GM21619 (cell line): ENCODE measurements around the gene ZNF774.
"Not testable (repeated sequence)": the region's sequence is repeated elsewhere in the genome, so short reads cannot be mapped to it uniquely, and the experiment has no call there.

Source experiments
- ATAC-seq: cut with Tn5 transposase; IDR thresholded peaks from one replicate; pipeline ENCODE4 v1.9.1; 2021; ENCODE audit not compliant: unreplicated experiment

The ZNF774 gene

DNA sequence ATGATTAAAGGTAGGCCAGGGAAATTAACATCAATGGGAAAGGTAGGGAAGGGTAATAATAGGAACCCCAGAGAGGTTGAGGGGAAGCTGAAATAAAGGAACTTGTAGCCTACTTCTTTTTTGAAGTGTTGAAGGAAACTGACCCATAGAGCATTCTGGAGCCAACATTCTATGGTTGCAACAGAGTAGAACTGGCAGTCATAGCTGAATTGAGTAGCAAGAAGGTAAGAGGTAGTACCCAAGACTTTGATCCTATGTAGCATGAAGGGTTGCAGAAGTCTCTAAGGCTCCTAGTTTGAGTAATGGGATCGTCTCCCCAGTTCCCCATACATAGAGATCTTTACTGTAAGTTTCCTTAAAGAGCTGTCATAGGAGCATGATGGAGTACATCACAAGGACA, 7.4 kb upstream of the ZNF774 start:
- no peak for ATAC-seq

DNA sequence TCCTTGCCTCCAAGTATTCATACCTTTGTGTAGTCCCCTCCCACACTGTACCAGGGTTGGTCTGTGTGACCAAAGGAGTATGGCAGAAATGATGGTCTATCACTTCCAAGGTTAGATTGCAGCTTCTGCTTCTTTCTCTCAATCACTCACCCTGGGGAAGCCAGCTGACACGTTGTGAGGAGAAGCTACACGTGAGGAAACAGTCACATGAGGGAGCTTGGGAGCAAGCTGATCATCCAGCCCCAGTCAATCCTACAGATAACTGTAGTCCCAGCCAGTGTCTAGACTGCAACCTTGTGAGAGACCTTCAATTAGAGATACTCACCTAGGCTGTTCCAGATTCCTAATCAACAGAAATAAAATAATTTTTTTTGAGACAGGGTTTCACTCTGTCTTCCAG, 6.2 kb upstream of the ZNF774 start:
- no peak for ATAC-seq

DNA sequence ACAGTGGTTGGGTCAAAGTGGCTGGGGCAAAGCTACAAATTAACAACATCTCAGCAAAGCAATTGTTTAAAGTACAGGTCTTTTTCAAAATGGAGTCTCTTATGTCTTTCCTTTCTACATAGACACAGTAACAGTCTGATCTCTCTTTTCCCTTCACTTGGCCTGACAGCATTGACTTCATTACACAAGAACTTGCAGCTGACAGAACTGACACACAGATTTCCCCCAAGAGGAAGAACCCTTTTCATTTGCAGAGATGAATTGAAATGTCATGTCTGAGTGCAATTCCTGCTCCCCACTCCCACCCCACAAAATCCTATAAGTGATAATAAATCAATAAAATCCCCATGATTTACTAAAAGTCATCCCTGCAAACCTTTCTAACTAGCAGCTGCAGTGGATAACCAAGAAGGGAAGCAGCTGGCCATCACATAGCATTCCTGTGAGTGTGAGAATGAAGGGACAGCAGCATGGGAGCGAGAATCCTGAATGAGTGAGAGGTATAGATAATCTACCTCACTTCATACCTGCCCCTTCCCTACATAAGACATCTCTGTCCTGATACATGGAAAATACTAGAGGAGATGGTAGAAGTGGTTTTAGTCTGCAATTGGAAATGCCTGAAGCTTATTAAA, 4.5 kb upstream of the ZNF774 start:
- not testable (repeated sequence) for ATAC-seq

DNA sequence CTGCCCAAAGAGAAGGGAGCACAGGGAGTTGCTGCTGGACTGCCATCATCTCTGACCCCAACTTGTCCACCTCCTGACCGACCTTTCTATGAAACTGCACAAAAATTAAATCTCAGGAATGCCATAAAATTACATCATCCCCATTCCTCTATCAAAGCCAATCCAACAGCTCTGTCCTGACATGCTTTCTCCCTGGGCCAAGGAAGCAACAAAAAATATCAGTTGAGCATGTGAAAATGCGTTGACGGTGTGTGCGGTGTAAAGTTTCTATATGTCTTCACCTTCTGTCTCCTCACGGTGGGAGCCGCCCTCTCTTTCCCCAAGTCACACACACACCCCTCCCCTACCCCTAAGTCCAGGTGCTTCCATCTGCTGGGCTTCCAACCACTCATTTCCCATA, 3.6 kb upstream of the ZNF774 start:
- no peak for ATAC-seq

DNA sequence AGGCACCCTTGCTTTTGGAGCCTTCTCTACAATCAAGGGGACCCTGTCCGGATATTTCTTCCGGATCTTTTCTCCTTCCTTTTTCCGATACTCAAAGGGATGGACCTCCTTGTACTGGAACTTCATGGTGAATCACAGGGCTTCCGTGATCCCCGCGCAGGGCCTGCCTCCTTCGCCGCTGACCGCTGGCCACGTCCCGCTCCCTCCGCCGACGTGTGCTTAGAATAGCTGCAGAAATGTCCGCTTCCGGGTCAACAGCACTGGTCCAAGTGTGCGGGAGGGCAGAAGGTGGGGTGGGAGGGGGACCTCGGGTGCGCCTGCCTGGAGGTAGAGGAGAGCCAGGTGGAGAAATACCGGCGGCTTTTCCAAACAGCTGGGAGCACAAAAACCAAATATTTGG, 3.0 kb upstream of the ZNF774 start:
- ATAC-seq = no peak

DNA sequence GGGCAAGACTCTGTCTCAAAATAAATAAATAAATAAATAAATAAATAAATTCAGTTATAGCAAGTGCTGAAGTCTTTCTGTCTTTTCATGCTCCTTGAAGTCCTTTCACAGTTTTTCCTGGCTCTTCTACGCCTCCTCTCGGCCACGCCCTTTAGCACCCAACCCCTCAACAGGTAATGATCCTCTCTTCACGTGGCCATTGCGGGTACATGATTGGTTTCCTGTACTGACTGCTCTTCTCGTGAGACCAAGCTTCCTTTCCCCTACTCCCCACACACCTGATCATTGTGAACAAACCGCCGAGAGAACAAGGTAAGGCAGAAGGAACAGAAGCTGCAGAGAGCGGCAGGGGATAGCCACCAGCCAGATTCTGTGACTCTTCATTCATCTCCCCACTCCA, 2.3 kb upstream of the ZNF774 start:
- no peak for ATAC-seq

DNA sequence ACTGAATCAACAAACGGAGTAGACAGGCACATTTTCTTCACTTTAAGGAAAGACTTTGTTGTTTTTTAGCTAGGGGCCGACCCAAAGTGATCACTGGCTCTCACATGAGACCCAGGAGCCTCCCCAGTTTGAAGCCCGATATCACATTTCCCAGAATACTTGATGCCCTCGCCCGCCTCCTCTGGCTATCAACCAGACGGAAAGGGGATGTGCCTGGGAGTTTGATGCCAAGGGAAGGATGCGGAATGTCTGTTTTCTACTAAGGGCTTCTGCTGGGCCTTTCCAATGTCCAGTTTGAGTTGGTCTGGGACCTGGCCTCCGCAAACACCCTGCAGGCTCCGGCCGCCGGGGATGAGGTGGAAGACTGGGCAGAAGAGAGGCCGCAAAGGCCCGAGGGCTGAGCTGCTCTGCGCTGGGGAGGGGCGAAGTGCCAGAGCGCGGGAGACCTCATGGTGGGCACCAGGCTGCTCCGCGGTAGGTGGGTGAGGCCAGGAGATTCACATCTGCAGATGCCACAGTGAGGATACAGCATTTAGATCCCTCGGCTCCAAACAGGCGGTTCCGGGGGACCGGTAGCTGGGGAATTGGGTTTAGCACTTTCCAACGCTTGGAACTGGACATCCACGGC, 491 bp upstream of the ZNF774 start:
- no peak for ATAC-seq

DNA sequence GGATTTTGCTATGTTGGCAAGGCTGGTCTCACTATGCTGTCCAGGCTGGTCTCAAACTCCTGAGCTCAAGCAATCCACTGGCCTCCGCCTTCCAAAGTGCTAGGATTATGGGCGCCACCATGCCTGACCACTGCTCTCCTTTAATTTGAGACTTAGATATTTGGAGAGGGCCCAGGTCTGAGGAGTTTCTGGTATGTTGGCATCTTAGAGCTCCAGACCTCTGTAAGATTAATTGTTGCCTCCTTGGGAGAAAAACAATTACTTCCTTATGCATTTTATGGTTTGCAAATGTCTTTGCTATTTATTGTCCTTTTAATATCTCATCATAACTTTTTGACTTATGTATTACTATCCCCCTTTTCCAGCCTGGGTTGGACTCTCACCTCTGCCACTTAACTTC, 2.9 kb downstream of the ZNF774 start:
- no peak for ATAC-seq

DNA sequence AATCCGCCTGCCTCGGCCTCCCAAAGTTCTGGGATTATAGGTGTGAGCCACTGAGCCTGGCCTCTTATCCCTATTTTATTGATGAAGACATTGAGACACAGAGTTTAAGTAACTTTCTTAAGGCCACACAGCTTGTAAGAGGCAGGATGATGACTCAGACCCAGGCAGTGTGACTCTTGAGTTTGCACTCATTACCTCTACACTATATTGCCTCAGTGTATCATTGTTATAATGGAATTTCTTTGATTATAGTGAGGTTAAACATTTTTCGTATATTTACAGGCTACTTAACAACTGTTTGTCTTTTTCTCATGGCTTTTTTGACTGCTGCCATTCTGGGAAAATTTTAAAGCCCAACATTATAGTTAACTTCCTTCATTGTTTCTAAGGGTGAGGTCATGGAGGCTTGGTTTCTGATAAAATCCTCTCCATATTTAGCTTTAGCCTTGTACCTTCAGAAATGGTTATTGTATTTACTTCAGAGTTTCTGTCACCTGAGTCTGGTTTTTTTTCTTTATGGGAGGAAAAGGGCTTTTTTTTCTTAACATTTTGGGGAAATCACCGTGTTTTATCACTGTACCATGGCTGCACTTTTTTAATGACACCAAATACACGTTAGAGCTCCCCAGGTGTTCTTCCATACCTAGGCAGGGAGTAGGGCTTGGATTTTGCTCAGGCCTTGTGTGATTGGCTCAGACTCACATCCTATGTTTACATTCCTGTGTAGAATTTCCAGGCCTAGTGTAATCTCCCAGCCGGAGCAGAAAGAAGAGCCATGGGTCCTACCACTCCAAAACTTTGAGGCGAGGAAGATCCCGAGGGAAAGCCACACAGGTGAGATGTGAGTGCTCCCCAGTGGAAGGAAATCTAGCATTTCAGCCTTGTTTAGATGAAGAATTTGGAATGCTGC, 6.3 kb downstream of the ZNF774 start:
- no peak for ATAC-seq

DNA sequence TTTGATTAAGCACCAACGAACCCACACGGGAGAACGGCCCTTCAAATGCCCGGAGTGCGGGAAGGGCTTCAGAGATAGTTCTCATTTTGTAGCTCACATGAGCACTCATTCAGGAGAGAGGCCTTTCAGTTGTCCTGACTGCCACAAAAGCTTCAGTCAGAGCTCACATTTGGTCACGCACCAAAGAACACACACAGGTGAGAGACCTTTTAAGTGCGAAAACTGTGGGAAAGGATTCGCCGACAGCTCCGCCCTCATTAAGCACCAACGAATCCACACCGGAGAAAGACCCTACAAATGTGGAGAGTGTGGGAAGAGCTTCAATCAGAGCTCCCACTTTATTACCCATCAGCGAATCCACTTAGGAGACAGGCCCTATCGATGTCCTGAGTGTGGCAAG, 8.7 kb downstream of the ZNF774 start:
- ATAC-seq = no peak

DNA sequence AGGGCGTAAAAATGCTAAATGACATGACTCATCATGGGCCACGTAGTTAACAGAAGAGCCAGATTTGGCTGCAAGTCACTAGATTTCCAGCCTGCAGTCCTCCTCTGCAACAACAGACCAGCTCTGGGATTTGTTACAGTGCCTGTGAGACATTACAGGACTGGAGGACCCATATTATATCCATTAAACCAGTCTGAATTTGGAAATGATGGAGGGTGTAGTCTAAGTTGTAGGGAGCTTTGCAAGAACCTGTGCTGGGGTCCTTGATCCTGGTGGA, 10.8 kb downstream of the ZNF774 start:
- ATAC-seq = no peak

DNA sequence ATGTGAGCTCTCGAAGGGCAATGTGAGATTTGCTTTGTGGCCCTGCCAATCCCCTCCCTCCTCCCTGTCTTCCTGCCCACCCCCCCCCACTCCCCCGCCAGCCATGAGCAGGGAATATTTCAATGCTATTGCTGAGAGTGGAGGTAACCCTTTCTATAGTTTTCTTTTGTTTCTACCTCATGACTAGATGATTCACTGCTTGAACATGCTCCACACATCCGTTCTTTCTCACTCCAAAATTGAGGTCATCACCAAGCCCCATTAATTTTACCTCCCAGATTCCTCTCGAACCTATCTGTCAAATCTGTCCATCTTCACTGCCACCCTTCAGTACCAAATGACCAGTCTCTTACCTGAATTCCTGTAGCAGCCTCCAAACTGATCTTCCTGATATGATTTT, 12.2 kb downstream of the ZNF774 start:
- ATAC-seq = no peak

DNA sequence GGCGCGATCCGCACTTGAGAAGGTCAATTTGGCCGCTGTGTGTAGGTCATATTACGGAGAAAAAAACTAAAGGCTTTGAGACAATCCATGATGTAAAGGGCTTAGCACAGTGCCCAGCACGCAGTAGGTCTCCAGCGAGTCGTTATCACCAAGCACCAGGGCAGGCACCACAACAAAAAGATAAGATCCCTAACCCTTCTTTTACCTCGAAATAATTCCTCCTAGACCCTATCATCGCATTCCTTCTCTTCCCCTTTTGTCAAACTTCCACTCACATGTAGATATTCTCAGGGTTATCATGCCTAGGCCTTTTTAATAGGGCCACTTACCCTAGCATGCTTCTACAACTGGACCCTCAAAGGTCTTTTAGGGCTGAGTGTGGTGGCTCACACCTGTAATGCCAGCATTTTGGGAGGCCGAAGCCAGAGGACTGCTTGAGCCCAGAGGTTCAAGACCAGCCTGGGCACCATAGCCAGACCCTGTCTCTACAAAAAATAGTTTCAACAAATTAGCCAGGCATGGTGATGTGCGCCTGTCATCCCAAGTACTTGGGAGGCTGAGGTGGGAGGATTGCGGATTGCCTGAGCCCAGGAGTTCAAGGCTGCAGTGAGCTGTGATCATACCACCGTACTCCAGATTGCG, 13.5 kb downstream of the ZNF774 start:
- ATAC-seq = no peak

DNA sequence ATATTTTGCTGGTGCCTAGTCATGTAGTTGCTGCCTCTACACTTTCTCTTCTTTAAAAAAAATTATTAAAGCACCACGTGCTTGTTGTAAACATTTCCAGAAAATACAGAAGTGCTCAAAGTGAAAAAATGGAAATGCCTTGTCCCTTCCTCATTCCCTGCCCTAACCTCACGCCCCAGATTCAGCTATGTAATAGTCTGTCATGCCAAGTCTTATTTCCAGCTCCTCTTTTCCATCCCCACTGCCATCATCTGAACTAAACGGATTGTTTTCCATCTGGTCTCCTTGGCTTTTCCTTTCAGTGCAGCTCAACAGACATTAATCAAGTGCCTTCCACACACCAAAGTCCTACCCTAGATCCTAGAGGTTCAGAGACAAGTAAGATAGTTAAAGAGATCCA, 15.5 kb downstream of the ZNF774 start:
- no peak for ATAC-seq

DNA sequence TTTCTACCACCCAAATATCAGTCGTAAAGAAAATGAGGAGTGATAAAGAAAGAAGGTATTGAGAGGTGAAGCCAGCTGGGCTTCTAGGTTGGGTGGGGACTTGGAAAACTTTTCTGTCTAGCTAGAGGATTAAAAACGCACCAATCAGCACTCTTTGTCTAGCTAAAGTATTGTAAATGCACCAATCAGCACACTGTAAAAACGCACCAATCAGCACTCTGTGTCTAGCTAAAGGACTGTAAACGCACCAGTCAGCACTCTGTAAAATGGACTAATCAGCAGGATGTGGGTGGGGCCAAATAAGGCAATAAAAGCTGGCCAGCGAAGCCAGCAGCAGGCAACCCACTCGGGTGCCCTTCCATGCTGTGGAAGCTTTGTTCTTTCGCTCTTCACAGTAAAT, 23.0 kb downstream of the ZNF774 start:
- ATAC-seq = no peak

DNA sequence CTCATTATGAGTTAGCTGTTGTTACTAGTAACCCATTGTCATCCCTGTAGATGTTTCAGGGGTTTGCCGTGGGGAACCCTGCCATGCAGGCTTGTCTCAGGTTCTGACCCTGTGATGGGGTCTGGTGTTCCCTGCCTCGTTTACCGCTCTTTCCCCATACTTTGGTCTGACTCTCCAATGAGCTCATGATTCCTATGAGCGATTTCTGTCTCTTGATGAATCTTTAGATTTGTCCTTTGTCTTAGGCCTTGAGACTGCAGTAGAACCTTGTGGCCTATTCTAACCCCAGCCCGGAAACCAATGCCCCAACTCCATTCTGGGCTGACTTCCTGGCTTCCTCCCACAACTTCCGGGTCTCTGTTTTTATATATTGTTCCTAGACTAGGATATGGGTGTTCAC, 24.7 kb downstream of the ZNF774 start:
- no peak for ATAC-seq

DNA sequence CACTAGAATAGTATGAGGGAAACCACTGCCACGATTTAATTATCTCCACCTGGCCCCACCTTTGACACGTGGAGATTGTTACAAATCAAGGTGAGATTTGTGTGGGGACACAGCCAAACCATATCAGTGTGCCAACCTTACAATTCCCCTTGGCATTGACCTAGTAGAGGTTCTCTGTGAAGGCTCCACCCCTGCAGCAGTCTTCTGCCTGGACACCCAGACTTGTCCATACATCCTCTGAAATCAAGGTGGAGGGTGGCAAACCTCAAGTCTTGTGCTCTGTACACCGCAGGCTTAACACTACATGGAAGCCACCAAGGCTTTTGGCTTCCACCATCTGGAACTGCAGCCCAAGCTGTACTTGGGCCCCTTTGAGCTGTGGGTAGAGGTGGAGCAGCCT, 27.2 kb downstream of the ZNF774 start:
- no peak for ATAC-seq

DNA sequence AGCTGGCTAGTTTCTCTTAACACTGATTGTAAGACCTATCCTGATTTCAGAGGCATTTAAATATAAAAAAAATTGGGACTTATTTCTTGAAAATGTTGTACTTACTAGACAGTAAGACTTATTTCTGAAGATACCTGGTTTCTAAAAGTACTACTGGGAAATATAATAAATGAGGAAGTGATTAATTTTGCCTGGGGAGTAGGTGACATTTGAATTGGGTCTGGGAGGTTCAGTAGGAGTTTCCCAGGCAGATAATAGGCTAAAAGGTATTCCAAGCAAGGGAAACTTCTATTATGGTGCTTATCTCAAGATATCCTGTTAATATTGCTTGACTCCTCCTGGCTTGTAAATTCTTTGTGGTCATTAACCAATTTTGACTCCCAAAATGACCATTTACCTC, 29.4 kb downstream of the ZNF774 start:
- no peak for ATAC-seq

DNA sequence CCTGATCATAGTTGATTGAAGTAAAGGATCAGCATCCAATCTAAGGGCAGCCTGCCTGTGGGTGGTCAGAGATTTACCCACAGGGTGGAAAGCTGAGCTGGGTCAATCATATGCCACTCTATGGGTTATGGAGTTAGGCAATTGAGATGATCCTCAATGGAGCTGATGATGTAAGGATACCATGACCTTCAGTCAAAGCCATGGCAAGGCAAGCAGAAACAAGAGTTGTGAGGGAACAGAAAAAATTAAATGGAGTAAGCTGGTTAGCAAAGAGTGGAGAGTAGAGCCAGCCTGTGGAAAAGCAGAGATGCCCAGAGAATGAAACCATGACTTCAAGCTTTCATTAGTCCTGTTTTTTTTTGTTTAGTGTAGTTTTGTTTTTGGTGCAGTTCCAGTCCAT, 30.2 kb downstream of the ZNF774 start:
- no peak for ATAC-seq

DNA sequence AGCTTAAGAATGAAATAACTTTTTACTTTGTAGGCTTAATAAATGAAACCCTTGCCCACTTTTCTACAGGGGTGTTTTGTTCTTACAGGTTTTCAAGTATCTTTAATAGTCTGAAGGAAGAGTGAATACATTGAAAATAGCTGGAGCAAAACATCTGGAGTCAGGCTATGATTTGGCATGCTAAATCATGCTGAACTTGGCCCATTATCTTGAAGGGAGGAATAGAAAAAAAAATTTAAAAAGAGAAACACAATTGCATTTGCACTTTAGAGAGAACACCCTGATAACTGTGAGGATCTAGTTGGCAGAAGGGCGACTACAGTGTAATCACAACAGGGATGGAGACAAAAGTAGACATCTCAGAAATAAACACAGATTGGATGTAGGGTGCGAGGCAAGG, 34.1 kb downstream of the ZNF774 start:
- no peak for ATAC-seq

DNA sequence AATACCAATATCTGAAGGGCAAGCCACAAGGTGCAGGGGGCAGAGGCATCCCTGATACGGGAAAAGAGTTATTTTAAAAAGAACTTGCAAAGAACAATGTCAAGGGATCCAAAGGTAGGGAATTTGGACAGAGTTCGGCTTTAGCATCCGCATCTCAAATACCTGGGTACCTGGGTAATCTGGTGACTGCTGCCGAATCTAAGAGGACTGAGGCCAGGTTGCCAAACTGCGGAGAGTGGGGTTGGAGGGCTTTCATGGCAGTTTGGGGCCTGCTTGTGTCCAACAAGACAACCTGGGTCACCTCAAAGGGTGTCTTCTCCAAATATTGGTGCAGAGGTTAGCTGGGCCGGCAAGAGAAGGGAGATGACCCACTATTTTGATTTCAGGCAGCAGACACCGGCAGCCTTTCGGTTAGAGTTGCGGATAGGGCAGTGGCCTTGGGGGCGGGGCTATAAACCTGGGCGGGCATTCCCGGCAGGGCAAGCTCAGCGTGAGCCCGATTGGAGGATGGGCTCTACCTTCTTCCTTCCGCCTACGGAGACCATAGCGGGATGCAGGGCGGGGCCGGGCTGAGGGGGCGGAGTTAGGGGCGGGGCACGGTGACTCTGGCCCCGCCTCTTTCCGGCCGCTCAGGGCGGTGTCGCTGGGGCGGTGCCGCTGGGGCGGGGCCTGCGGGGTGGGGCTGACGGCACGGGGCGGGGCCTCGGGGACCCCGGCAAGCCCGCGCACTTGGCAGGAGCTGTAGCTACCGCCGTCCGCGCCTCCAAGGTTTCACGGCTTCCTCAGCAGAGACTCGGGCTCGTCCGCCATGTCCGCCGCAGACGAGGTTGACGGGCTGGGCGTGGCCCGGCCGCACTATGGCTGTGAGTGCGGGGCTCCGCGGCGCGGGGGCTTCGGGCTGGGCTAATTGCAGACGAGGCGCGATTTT, 35.7 kb downstream of the ZNF774 start, which contains the start of gene IQGAP1:
TSS of gene IQGAP1 (plus strand) at position 709 of the 928 bp plus-strand sequence. CDS start at position 809, 100 bp downstream.
- ATAC-seq = peak; percentile 94
